GM21723 (cell line): Measurements from ENCODE around the gene SPTBN1.
A peak's percentile ranks its signal among the peaks of the same experiment; 100 is the strongest.
"Not testable (repeated sequence)": the region's sequence is repeated elsewhere in the genome, so short reads cannot be mapped to it uniquely, and the experiment has no call there.

Experiments used
- ATAC-seq: cut with Tn5 transposase; IDR thresholded peaks from one replicate; pipeline ENCODE4 v1.9.1; 2021; ENCODE audit warnings: mild to moderate bottlenecking, moderate library complexity; ENCODE audit not compliant: unreplicated experiment

Gene SPTBN1

GRCh38 chr2:54685263-54685775, 229.2 kb downstream of the SPTBN1 start:
- ATAC-seq, result no peak

GRCh38 chr2:54687595-54688152, 231.5 kb downstream of the SPTBN1 start:
- no peak for ATAC-seq

GRCh38 chr2:54691445-54692135, 235.5 kb downstream of the SPTBN1 start:
- ATAC-seq, result no peak

DNA sequence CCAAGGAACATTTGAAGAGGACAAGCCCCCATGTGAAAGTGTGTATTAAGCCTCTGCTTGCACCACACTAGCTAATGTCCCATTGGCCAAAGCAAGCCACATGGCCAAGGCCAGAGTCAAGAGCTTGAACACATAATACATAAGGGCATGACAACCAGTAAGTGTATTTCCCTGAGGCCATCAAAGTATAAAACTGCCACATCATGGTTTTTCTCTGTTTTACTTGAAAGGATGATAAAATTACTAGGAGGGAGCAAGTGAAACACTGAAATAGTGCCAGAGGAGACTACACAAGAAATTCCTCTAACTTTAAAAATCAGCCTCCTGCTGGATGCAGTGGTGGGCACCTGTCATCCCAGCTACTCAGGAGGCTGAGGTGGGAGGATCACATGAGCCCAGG, 236.4 kb downstream of the SPTBN1 start:
- ATAC-seq, result no peak

GRCh38 chr2:54695378-54695777, 239.3 kb downstream of the SPTBN1 start:
- ATAC-seq, result no peak

- ATAC-seq, result no peak
These were observed 241.8 kb downstream of the SPTBN1 start for GRCh38 chr2:54697934-54698333.

DNA sequence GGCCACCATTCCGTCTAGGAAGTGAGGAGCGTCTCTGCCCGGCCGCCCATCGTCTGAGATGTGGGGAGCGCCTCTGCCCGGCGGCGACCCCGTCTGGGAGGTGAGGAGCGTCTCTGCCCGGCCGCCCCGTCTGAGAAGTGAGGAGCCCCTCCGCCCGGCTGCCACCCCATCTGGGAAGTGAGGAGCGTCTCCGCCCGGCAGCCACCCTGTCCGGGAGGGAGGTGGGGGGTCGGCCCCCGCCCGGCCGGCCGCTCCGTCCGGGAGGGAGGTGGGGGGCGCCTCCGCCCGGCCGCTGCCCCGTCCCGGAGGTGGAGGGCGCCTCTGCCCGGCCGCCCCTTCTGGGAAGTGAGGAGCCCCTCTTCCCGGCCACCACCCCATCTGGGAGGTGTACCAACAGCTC, 242.8 kb downstream of the SPTBN1 start:
- not testable (repeated sequence) for ATAC-seq

DNA sequence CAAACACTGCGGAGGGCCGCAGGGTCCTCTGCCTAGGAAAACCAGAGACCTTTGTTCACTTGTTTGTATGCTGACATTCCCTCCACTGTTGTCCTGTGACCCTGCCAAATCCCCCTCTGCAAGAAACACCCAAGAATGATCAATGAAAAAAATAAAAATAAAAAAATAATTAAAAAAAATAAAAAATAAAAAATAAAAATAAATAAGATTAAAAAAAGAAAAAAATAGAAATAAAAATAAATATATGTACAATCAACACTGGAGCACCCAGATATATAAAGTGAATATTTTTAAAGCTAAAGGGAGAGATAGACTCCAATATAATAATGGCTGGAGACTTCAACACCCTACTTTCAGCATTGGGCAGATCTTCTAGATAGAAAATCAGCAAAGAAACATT, 243.5 kb downstream of the SPTBN1 start:
- no peak for ATAC-seq

DNA sequence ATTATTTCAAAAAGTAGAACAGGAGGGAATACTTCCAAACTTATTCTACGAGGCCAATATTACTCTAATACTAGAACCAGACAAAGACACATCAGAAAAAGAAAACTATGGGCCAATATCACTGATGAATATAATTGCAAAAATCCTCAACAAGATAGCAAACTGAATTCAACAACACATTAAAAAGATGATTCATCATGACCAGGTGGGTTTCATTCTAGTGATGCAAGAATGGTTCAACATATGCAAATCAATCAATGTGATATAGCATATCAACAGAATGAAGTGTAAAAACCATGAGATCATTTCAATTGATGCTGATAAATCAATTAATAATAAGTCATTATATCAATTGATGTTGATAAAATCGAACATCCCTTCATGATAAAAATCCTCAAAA, 244.9 kb downstream of the SPTBN1 start:
- ATAC-seq, result no peak

- no peak for ATAC-seq
These were observed 248.1 kb downstream of the SPTBN1 start for GRCh38 chr2:54704238-54704637.

GRCh38 chr2:54704688-54705605, 248.8 kb downstream of the SPTBN1 start:
- peak; percentile 81 for ATAC-seq

DNA sequence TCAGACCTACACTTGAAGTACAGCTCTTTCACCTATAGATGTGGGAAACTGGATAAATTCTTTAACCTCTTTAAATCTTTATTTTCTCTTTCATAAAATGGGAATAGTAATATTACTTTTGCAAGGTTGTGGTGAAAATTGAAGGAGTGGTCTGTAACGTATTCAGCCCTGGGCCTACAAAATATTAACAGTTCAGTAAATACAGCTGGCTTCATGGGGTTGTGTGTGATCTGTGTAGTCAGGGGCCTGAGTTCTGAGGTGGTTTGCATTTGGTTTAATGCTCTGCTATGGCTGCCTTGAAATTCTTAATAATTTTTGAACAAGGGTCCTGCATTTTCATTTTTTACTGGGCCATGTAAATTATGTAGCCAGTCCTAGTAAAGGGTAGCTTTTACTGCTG, 250.5 kb downstream of the SPTBN1 start:
- ATAC-seq, result no peak

DNA sequence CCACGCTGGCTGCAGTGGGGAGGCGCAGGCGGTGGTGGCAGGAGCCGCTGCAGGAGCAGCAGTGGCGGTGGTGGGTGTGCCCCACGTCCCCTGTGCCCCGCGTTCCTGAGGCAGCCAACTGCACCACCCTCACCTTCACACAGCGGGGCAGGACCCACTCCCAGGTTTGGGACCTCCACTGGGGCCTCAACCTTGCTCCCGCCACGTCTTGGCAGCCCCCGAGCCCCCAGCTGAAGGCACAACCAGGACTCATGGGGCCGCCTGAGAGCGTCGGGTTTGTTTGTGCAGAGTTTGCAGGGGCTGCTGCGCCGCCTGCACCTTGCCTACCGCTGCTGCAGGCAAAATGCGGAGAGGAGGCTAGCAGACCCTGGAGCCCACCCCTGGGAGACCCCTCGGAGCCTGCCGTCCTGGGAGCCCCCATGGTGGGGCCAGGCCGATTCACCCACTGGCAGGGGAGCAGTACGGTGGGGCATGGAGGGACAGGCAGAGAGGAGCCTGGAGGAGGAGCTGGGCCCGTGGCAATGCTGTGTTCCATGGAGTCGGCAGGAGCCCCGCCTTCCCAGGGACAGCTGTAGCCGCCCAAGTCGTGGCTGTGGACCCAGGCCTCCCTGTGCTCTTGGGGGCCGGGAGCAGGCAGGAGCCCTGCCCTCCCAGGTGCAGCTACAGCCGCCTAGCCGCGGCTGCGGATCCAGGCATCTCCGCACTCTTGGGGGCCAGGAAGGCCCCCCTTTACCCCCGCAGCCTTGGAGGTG, 252.6 kb downstream of the SPTBN1 start:
- ATAC-seq, result no peak

GRCh38 chr2:54709336-54709809, 253.2 kb downstream of the SPTBN1 start:
- ATAC-seq, result no peak

GRCh38 chr2:54710216-54710615, 254.1 kb downstream of the SPTBN1 start:
- ATAC-seq, result no peak

- no peak for ATAC-seq
These were observed 256.4 kb downstream of the SPTBN1 start for GRCh38 chr2:54712516-54712915.

DNA sequence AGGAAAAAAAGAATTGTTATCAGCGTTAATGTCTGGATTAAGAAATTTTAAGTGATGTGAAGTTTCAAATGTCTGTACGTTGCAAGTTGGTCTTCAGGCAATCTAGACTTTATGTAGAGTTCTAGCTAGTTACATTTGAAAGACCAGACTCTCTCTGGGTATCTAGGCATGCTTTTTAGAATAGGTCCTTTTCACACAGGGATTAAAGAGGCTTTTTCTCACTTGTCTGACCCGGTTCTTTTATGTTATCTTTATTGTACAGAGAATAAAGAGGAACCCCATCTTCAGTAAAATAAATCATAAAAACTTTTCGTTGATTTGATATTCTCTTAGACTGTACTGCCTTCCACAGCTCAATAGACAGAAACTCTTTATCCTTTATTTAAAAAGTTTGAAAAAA, 258.9 kb downstream of the SPTBN1 start:
- ATAC-seq, result no peak

DNA sequence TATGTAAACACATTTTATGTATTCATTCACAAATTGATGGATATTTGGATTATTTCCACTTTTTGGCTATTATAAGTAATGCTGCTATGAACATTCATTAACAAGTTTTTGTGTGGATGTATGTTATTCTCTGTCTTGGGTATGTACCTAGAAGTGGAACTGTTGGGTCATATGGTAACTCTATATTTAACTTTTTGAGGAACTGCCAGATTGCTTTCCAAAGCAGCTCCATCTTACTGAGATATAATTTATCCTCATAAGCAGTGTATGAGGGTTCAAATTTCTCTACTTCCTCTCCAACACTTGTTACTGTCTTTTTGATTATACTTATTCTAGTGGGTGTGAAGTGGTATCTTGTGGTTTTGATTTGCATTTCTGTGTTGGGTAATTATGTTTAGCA, 260.2 kb downstream of the SPTBN1 start:
- ATAC-seq, result no peak

DNA sequence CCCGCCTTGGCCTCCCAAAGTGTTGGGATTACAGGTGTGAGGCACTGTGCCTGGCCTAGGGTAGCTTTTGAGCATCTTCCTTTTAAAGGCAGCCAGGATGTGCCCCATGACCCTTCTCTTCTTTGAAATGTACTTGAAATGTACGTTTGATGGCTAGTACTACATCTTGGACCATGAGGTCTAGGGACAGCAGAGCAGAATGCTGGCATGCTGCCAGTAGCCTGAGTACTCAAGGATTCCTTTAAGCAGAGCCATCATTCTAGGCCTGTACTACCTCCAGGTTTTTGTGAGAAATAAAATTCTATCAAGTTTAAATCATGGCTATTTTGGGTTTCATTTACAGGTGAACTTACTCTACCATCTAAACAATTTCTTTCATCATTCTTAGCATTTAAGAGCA, 264.4 kb downstream of the SPTBN1 start:
- no peak for ATAC-seq
